Smooth muscle cell of the brain vasculature (primary cell): ENCODE measurements around the gene SLC41A3.

Experiments
- DNase-seq: peaks from one replicate; pipeline ENCODE4 v3.0.0-alpha.2; 2012; ENCODE audit warnings: low read depth, low spot score

The SLC41A3 gene

GRCh38 chr3:126119976-126120375, 36.1 kb upstream of the SLC41A3 start:
- DNase-seq, result no peak

- DNase-seq, result no peak
Observed at GRCh38 chr3:126119008-126119675, 35.2 kb upstream of the SLC41A3 start.

DNA sequence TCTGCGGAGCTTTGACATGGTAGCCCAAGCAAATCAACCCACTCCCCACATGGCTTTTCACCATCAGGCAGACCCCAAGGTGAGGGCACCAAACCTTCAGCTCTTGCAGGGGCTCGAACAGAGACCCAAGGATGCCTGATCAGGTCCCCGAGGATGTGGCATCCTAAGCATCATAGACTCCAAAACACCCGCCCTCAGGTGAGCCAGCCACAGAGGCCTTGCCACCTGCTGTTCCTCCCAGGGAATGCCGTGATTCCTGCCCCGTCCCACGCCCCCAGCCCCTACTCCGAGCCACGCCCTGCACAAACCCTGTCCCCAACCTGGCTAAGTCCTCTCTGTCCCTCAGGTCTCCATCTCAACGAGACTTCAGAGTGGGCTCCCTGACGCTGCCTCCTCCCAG, 34.7 kb upstream of the SLC41A3 start:
- DNase-seq, result no peak

- no peak for DNase-seq
Observed at GRCh38 chr3:126117786-126118185, 33.9 kb upstream of the SLC41A3 start.

- no peak for DNase-seq
Observed at GRCh38 chr3:126117212-126117611, 33.3 kb upstream of the SLC41A3 start.

GRCh38 chr3:126116526-126116925, 32.6 kb upstream of the SLC41A3 start:
- DNase-seq, result no peak

DNA sequence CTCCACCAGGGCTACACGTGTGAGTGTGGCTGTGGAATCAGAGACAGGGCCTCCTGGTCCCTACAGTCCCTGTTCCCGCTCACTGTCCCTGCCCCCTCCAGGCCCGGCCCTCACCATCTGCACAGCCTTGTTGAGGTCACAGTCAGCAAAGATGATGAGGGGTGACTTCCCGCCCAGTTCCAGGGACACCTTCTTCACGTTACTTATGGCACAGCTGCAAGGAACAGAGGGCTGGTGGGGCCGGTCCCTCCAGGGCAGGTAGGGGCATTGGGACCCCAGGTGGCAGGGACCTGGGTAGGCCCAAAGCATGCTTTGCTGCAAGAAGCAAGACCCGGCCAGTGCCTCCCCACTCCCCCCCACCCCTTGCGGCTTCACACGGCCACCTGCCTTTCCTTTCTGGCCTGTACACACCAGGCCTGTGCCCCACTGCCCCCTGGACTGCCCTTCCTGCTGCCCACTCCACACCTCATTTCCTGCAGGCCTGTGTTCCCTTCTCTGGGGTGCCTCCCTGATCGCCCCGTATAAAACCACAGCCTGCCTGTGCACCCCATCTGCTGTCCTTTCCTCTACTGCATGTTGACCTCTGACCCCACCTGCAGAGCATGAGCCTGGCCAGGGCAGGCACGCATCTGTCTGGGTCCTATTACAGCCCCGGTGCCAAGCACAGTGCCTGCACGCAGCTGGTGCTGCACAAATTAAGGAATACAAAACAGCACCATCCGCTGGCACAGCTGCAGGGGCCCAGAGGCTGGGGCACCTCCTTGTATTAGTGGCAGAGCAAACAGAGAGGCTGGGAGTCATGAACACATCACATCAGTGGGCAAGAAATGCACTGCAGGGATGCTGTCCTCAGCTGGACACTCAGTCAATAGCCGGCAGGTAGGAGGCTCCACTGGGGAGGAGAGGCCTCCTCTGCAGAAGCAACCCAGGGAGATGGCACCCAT, 30.8 kb upstream of the SLC41A3 start:
- DNase-seq, result no peak

- DNase-seq, result no peak
Observed at GRCh38 chr3:126113733-126114442, 30.0 kb upstream of the SLC41A3 start.

DNA sequence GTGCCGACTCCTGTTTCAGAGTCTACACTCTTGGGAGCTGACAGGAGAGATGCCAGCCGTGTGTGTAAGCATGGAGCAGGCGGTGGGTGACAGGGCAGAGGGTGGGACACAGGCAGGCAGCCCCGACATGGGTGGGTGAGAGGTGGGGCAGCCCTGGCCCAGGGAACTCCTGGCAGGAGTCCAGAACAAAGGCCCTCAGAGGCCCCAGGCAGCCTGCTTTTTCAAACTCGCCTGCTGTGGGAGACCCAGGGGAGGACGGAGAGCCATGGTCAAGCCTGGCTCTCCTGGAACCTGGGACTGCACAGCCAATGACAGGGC, 29.3 kb upstream of the SLC41A3 start:
- DNase-seq, result no peak

- DNase-seq, result no peak
Observed at GRCh38 chr3:126112531-126113237, 28.8 kb upstream of the SLC41A3 start.

DNA sequence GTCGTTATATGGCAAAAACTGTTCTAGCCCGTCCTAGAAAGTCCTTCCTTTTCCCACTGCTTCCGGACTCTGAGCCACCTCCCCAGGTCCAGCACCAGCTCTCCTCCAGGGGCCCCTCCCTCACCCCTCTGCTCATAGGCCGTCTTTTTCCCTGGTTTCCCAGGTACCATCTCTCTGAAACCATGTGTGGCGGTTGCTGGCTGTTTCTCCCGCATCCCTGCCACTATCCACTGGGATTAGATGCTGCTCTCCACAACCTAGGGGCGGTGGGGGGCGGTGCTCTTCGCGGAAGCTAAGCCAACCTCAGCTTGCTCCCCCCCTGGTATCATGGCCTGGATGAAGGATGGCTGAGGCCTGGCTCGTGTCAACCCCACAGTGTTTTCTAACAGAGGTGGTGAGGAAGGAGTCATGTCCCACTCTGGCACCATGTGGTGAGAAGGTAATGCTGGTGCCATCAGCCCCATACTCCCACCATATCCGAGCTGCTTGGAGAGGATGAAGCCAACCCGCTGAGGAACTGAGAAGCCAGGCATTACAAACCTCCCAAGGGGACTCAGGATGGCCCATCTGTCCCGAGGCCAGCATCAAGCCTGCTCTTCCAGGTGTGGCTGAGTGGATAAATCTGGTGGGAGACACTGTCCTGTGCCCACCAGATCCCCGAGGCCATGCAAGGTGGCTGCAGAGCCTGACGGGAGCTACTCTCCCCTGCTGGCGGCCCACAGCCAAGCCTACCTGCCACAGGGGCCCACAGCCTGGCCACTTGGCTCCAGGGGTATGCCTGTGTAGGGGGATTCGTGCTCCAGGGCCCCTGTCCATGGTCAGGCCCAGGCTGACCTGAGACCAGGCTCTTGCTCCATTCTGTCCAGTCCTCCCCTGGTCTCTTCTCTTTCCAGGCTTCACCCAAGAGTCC, 27.9 kb upstream of the SLC41A3 start:
- no peak for DNase-seq

DNA sequence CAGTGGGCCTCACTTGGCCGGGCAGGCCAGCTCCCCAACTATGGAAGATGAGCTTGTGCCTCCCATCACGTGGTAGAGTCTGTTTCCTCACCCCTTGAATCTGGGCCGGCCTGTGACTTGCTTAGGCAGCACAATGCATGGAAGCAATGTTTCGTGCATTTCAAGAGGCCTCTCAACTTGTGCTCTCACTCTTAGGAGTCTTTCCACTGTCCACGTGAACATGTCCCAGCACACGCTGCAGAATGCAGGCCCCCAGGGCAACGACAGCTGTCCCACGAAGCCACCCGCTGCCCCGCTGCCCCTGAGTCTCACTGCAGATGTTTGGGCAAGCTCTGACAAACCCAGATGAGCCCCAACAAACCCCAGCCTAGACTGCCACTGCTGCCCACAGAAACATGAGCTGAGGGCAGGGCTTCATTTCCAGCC, 27.2 kb upstream of the SLC41A3 start:
- no peak for DNase-seq

GRCh38 chr3:126110431-126111125, 26.7 kb upstream of the SLC41A3 start:
- DNase-seq, result no peak

DNA sequence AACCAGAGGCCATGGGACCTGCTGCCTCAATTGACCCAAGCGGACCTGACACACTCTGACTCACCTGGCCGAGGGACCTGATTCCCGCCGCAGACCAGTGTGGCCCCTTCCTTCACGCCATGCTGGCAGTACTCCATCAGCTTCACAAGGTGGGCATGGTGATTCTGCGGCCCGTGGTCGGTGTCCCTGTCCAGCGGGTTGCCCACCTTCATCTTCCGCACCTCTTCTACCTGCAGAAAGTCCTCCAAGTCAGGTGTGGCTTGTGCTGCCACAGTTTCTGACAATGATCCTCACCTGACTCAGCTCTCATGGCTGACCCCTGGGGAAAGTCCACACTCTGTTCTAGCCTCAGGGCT, 25.9 kb upstream of the SLC41A3 start:
- no peak for DNase-seq

- DNase-seq, result no peak
Observed at GRCh38 chr3:126109146-126109879, 25.4 kb upstream of the SLC41A3 start.

GRCh38 chr3:126108676-126109050, 24.7 kb upstream of the SLC41A3 start:
- DNase-seq, result no peak

- no peak for DNase-seq
Observed at GRCh38 chr3:126107957-126108675, 24.2 kb upstream of the SLC41A3 start.

GRCh38 chr3:126107203-126107939, 23.4 kb upstream of the SLC41A3 start:
- no peak for DNase-seq
